HepG2 (cell line): Measurements from ENCODE around the gene KRT38. TPM values are rescaled to one million over a fixed set of nuclear protein-coding genes. Genes with fewer than 3 reads are reported as not detected.

Experiments used
- ATAC-seq: fragments of 200-7000 bp; cut with Tn5 transposase; 3 replicates; pipeline ENCODE4 v1.9.1; 2020; ENCODE audit warnings: mild to moderate bottlenecking, moderate library complexity
- BruUV-seq: library from RNA; stranded (reverse); fragments of 400-500 nt; replicated peaks from 2 replicates; lab custom pipeline; 2021; lab: Mats Ljungman, UMichigan
- CTCF ChIA-PET: fragments of 300-600 bp; formaldehyde crosslinking; extraction: SDS; loops from one replicate; lab custom pipeline; 2021; ENCODE audit warnings: low total read pairs, inconsistent platforms, low intra/inter-chr PET ratio; lab: Yijun Ruan, JAX
- POLR2A ChIA-PET: fragments of 350-600 bp; sonication (Branson Sonifier 250); formaldehyde crosslinking; loops from one replicate; lab custom pipeline; 2020; ENCODE audit warnings: antibody characterized with exemption, inconsistent platforms; lab: Yijun Ruan, JAX
- DNase-seq: peaks from one replicate; pipeline ENCODE4 v3.0.0-alpha.2; 2015; ENCODE audit warnings: low spot score
- FAIRE-seq: peaks from 3 replicates; lab custom pipeline; 2011; peaks lifted over from hg19 to GRCh38; lab: Jason Lieb, UNC
- H2AFZ ChIP-seq: one replicate; pipeline ENCODE4 v1.6.1; 2011; ENCODE audit warnings: low read length, inconsistent platforms
- H3K27ac ChIP-seq: fragments of 300-600 bp; 3 replicates; pipeline ENCODE4 v1.8.0; 2011; ENCODE audit warnings: mixed run types, mild to moderate bottlenecking, mixed read lengths, low read length, inconsistent platforms; ENCODE audit not compliant: insufficient read depth; ENCODE audit errors: extremely low read length
- H3K27me3 ChIP-seq, 2 experiments: fragments of 200-600 bp in 1 of 2; 2 replicates in 1 of 2; 3 replicates in 1 of 2; pipeline versions ENCODE4 v1.6.0 to v1.8.0; 2011; ENCODE audit warnings: low read length in 2 of 2, mild to moderate bottlenecking in 2 of 2, moderate library complexity in 2 of 2, inconsistent platforms in 1 of 2; ENCODE audit not compliant: insufficient read depth in 2 of 2, control insufficient read depth in 1 of 2
- H3K36me3 ChIP-seq, 2 experiments: fragments of 200-600 bp in 1 of 2; replicated peaks in 1 of 2; 2 replicates in 1 of 2; 3 replicates in 1 of 2; pipeline versions ENCODE4 v1.5.1 to v1.8.0; 2011; ENCODE audit warnings: low read length in 2 of 2, inconsistent platforms in 1 of 2; ENCODE audit not compliant: insufficient read depth in 2 of 2, control insufficient read depth in 1 of 2
- H3K4me1 ChIP-seq: 2 replicates; pipeline ENCODE4 v1.5.1; 2012; ENCODE audit warnings: low read length, inconsistent platforms; ENCODE audit not compliant: insufficient read depth
- H3K4me2 ChIP-seq: 2 replicates; pipeline ENCODE4 v1.6.0; 2011; ENCODE audit warnings: low read depth, low read length, inconsistent platforms
- H3K4me3 ChIP-seq, 3 experiments: fragments of 200-600 bp in 1 of 3; sonication (generic), shearing (Covaris generic) in 1 of 3; replicated peaks in 1 of 3; 2 replicates each; pipeline ENCODE4 v1.5.1; 2011 to 2016; ENCODE audit warnings: low read length in 3 of 3, inconsistent platforms in 2 of 3, low read depth in 2 of 3, mild to moderate bottlenecking in 2 of 3, control low read depth in 1 of 3, mixed read lengths in 1 of 3; ENCODE audit not compliant: insufficient read depth in 1 of 3
- H3K79me2 ChIP-seq: one replicate; pipeline ENCODE4 v1.6.1; 2011; ENCODE audit warnings: low read length, inconsistent platforms; ENCODE audit not compliant: insufficient read depth
- H3K9ac ChIP-seq: 2 replicates; pipeline ENCODE4 v1.6.0; 2011; ENCODE audit warnings: mild to moderate bottlenecking, low read depth, low read length, inconsistent platforms; ENCODE audit not compliant: insufficient read depth
- H3K9me3 ChIP-seq: 2 replicates; pipeline ENCODE4 v1.5.1; 2012; ENCODE audit warnings: mild to moderate bottlenecking, low read length
- H4K20me1 ChIP-seq: 2 replicates; pipeline ENCODE4 v1.6.0; 2011; ENCODE audit warnings: inconsistent platforms, mild to moderate bottlenecking, low read length, moderate library complexity; ENCODE audit not compliant: insufficient read depth
- BHLHE40 ChIP-seq: IDR thresholded peaks from 2 replicates; pipeline ENCODE4 v1.6.1; 2011; ENCODE audit warnings: low read length, improper control_type of control experiment
- EEA1 ChIP-seq: sonication (generic); formaldehyde crosslinking; IDR thresholded peaks from 2 replicates; pipeline ENCODE4 v1.5.1; 2020; ENCODE audit warnings: mild to moderate bottlenecking, missing genetic modification reagents, borderline replicate concordance
- GLI4 ChIP-seq: sonication (generic); formaldehyde crosslinking; IDR thresholded peaks from 2 replicates; pipeline ENCODE4 v1.5.1; 2020; ENCODE audit warnings: missing genetic modification reagents, mild to moderate bottlenecking, moderate library complexity, borderline replicate concordance
- HBP1 ChIP-seq: IDR thresholded peaks from 2 replicates; pipeline ENCODE4 v1.6.1; 2016; ENCODE audit warnings: low read depth, control low read depth
- HOXA9 ChIP-seq: sonication (generic); formaldehyde crosslinking; IDR thresholded peaks from 2 replicates; pipeline ENCODE4 v1.8.1; 2022; ENCODE audit warnings: missing genetic modification reagents, mild to moderate bottlenecking, moderate library complexity, borderline replicate concordance
- LCORL ChIP-seq, 2 experiments: fragments of 450-650 bp in 1 of 2; sonication (generic) in 1 of 2; formaldehyde crosslinking in 1 of 2; IDR thresholded peaks; 2 replicates each; pipeline versions ENCODE4 v1.5.0 to v1.6.1; 2017 to 2020; ENCODE audit warnings: antibody characterized with exemption in 1 of 2, missing genetic modification reagents in 1 of 2
- NFIB ChIP-seq: sonication (generic); formaldehyde crosslinking; IDR thresholded peaks from 2 replicates; pipeline ENCODE4 v1.9.0; 2021; ENCODE audit warnings: missing genetic modification reagents, mild to moderate bottlenecking, borderline replicate concordance
- NR2F1 ChIP-seq, 2 experiments: fragments of 450-650 bp in 1 of 2; formaldehyde crosslinking in 1 of 2; IDR thresholded peaks; 2 replicates each; pipeline versions ENCODE4 v1.5.0 to v1.6.1; 2016 to 2020; ENCODE audit warnings: mild to moderate bottlenecking in 1 of 2, missing compliant biosample characterization in 1 of 2, missing genetic modification reagents in 1 of 2, moderate library complexity in 1 of 2
- RELA ChIP-seq: sonication (generic); formaldehyde crosslinking; IDR thresholded peaks from 2 replicates; pipeline ENCODE4 v1.4.0; 2020; ENCODE audit warnings: missing genetic modification reagents
- ZNF274 ChIP-seq: sonication (generic); formaldehyde crosslinking; IDR thresholded peaks from 2 replicates; pipeline ENCODE4 v1.5.1; 2020; ENCODE audit warnings: mild to moderate bottlenecking, missing genetic modification reagents
- ZNF367 ChIP-seq: sonication (generic); formaldehyde crosslinking; IDR thresholded peaks from 2 replicates; pipeline ENCODE4 v1.4.0; 2020; ENCODE audit warnings: missing genetic modification reagents, borderline replicate concordance
- ZNF446 ChIP-seq: sonication (generic); formaldehyde crosslinking; IDR thresholded peaks from 2 replicates; pipeline ENCODE4 v1.5.0; 2020; ENCODE audit warnings: mild to moderate bottlenecking, missing genetic modification reagents
- ZNF652 ChIP-seq: IDR thresholded peaks from 2 replicates; pipeline ENCODE4 v1.6.1; 2016; ENCODE audit warnings: low read depth, borderline replicate concordance
- in situ Hi-C: cut with HindIII; loops from 2 replicates; pipeline ENCODE4 v1.10.0; 2017; ENCODE audit warnings: low pct_unique_long_range_greater_than_20kb; ENCODE audit not compliant: extremely low pct_ligation_motif_present
- intact Hi-C: fragments of 100-400 bp; cut with micrococcal nuclease; formaldehyde crosslinking; loops from one replicate; pipeline ENCODE4 v1.10.0; 2022; ENCODE audit not compliant: unreplicated experiment
- polyA plus RNA-seq, 8 experiments: library from polyadenylated mRNA; depleted of rRNA in 3 of 8; stranded (reverse) in 7 of 8; unstranded in 1 of 8; fragments of >200 nt; fragmentation: Illumina TruSeq in 4 of 8; extraction: Trizol in 4 of 8; gene quantifications; 2 replicates each; pipeline versions ENCODE4 v1.2.1 to v1.2.3, GENCODE V29; 2011 to 2016; ENCODE audit warnings: low read depth in 4 of 8, missing spikeins in 1 of 8, mixed read lengths in 1 of 8; ENCODE audit not compliant: insufficient read depth in 1 of 8
- total RNA-seq, 5 experiments: library from RNA; depleted of rRNA; stranded (reverse); fragments of >200 nt; fragmentation: Illumina TruSeq; extraction: Trizol; gene quantifications; 2 replicates each; pipeline ENCODE4 v1.2.3, GENCODE V29; 2016; ENCODE audit warnings: low read depth in 1 of 5
- TF ChIP-seq, protein P1 (sequence below): sonication (generic); formaldehyde crosslinking; IDR thresholded peaks from 2 replicates; pipeline ENCODE4 v1.4.0; 2020; ENCODE audit warnings: missing genetic modification reagents, borderline replicate concordance

Gene KRT38
- total and polyA plus RNA-seq, 2 of the 13 experiments (the other 11 are each of a cell fraction or from before 2014, with no cell fraction given) = not detected

GRCh38 chr17:41468346-41468745 lies 27.6 kb upstream of the KRT38 start:
- H3K27me3 ChIP-seq = peaks cover 2 to 47% of the 10 kb centered on the region in 2 experiments; a peak in 3 of 5 replicates
- BruUV-seq = no TSS peak
- intact Hi-C loops (no loop called here), in situ Hi-C loops (no loop called here)
- H3K4me3 ChIP-seq = no peak overlapping the region
- TF ChIP-seq ZNF652 (CRISPR knock-in tag) (no peak), EEA1 (CRISPR knock-in tag) (no peak), LCORL (IDR thresholded peaks at IDR 0.05) (no peak), LCORL (CRISPR knock-in tag; IDR thresholded peaks at IDR 0.05) (no peak), GLI4 (CRISPR knock-in tag) (no peak), RELA (CRISPR knock-in tag) (no peak), HOXA9 (CRISPR knock-in tag) (no peak), HBP1 (no peak), NFIB (CRISPR knock-in tag) (no peak), NR2F1 (CRISPR knock-in tag; IDR thresholded peaks at IDR 0.05) (no peak), BHLHE40 (no peak), ZNF274 (CRISPR knock-in tag) (no peak), ZNF446 (no peak), ZNF367 (no peak)
- TF ChIP-seq, protein P1, sequence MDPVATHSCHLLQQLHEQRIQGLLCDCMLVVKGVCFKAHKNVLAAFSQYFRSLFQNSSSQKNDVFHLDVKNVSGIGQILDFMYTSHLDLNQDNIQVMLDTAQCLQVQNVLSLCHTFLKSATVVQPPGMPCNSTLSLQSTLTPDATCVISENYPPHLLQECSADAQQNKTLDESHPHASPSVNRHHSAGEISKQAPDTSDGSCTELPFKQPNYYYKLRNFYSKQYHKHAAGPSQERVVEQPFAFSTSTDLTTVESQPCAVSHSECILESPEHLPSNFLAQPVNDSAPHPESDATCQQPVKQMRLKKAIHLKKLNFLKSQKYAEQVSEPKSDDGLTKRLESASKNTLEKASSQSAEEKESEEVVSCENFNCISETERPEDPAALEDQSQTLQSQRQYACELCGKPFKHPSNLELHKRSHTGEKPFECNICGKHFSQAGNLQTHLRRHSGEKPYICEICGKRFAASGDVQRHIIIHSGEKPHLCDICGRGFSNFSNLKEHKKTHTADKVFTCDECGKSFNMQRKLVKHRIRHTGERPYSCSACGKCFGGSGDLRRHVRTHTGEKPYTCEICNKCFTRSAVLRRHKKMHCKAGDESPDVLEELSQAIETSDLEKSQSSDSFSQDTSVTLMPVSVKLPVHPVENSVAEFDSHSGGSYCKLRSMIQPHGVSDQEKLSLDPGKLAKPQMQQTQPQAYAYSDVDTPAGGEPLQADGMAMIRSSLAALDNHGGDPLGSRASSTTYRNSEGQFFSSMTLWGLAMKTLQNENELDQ = no peak
- POLR2A ChIA-PET = no interaction called here
- H3K9me3 ChIP-seq = no peaks in the 10 kb centered on the region
- no peaks in the 10 kb centered on the region for H3K79me2 ChIP-seq
- CTCF ChIA-PET = no interaction called here
- no peak overlapping the region for H3K4me2 ChIP-seq
- no peak for FAIRE-seq
- no peak overlapping the region for H3K27ac ChIP-seq
- DNase-seq = no peak
- H3K4me1 ChIP-seq = no peaks in the 10 kb centered on the region
- no peaks in the 10 kb centered on the region for H3K36me3 ChIP-seq
- ATAC-seq = no peak
- no peak overlapping the region for H3K9ac ChIP-seq
- no peaks in the 10 kb centered on the region for H4K20me1 ChIP-seq
- H2AFZ ChIP-seq = no peak overlapping the region
